K562 (cell line): Measurements from ENCODE around the gene SCG3. TPM values are rescaled to one million over a fixed set of nuclear protein-coding genes. Genes with fewer than 3 reads are reported as not detected.

Source experiments
- DLX4 ChIP-seq: fragments of 250-450 bp; sonication (Bioruptor Pico); IDR thresholded peaks from 2 replicates; pipeline ENCODE4 v1.6.1; 2021; ENCODE audit warnings: mild to moderate bottlenecking
- DPF2 ChIP-seq: fragments of 450-650 bp; IDR thresholded peaks from 2 replicates; pipeline ENCODE4 v1.6.1; 2016
- E2F3 ChIP-seq: fragments of 250-450 bp; sonication (Bioruptor Pico); IDR thresholded peaks from 2 replicates; pipeline ENCODE4 v1.4.0; 2020; ENCODE audit warnings: mild to moderate bottlenecking
- FOSL1 ChIP-seq: fragments of 200-800 bp; sonication (Bioruptor generic); conservative IDR thresholded peaks from 2 replicates; pipeline ENCODE4 v1.6.1; 2016; ENCODE audit warnings: missing genetic modification characterization, missing compliant biosample characterization
- NFE2 ChIP-seq: IDR thresholded peaks from 2 replicates; pipeline ENCODE4 v1.6.1; 2014; ENCODE audit warnings: antibody characterized with exemption, low read depth
- NFE2L1 ChIP-seq: fragments of 450-650 bp; IDR thresholded peaks from 2 replicates; pipeline ENCODE4 v1.6.1; 2016; ENCODE audit warnings: missing genetic modification characterization, low read depth, mild to moderate bottlenecking, missing compliant biosample characterization, moderate library complexity, borderline replicate concordance
- PHF21A ChIP-seq: fragments of 450-650 bp; IDR thresholded peaks from 2 replicates; pipeline ENCODE4 v1.6.1; 2017; ENCODE audit warnings: low read depth, borderline replicate concordance
- SMARCA4 ChIP-seq: fragments of 450-650 bp; IDR thresholded peaks from 2 replicates; pipeline ENCODE4 v1.6.1; 2016
- SMARCB1 ChIP-seq: IDR thresholded peaks from 2 replicates; pipeline ENCODE4 v1.6.1; 2011; ENCODE audit warnings: improper control_type of control experiment, low read depth; ENCODE audit not compliant: insufficient read length
- TCFL5 ChIP-seq: fragments of 250-450 bp; sonication (Bioruptor Pico); conservative IDR thresholded peaks from 2 replicates; pipeline ENCODE4 v1.6.1; 2021; ENCODE audit warnings: mild to moderate bottlenecking, moderate library complexity, matching md5 sums
- TRIM24 ChIP-seq, 2 experiments: fragments of 450-650 bp; IDR thresholded peaks; 2 replicates each; pipeline ENCODE4 v1.6.1; 2016
- YY1 ChIP-seq, 3 experiments: IDR thresholded peaks; 2 replicates each; pipeline ENCODE4 v1.6.1; 2011; ENCODE audit warnings: low read length in 2 of 3, mild to moderate bottlenecking in 2 of 3, moderate library complexity in 2 of 3, borderline replicate concordance in 1 of 3, control low read depth in 1 of 3, low read depth in 1 of 3; ENCODE audit not compliant: insufficient read depth in 3 of 3, insufficient replicate concordance in 2 of 3, control insufficient read depth in 1 of 3, insufficient read length in 1 of 3; ENCODE audit errors: extremely low read depth in 1 of 3
- ZNF12 ChIP-seq: sonication (generic); formaldehyde crosslinking; IDR thresholded peaks from 2 replicates; pipeline ENCODE4 v1.4.0; 2020; ENCODE audit warnings: mild to moderate bottlenecking, missing genetic modification reagents
- ZNF609 ChIP-seq: sonication (generic); formaldehyde crosslinking; IDR thresholded peaks from 2 replicates; pipeline ENCODE4 v1.8.1; 2023; ENCODE audit warnings: missing genetic modification reagents, mild to moderate bottlenecking, borderline replicate concordance
- ZNF778 ChIP-seq: fragments of 450-650 bp; formaldehyde crosslinking; IDR thresholded peaks from 2 replicates; pipeline ENCODE4 v1.4.0; 2020; ENCODE audit warnings: mild to moderate bottlenecking, moderate library complexity
- polyA plus RNA-seq, 8 experiments: library from polyadenylated mRNA; depleted of rRNA in 4 of 8; stranded (reverse) in 5 of 8; unstranded in 3 of 8; fragments of >200 nt; fragmentation: Nextera tagmentation in 2 of 8; fragmentation: Illumina TruSeq in 1 of 8; extraction: Ambion mirVana in 2 of 8; extraction: Trizol in 1 of 8; gene quantifications; 2 replicates each; pipeline versions ENCODE4 v1.2.1 to v1.2.3, GENCODE V29; 2011 to 2014; ENCODE audit warnings: inconsistent platforms in 1 of 8, missing spikeins in 1 of 8
- total RNA-seq, 7 experiments: library from RNA; depleted of rRNA in 6 of 7; stranded (reverse); fragments of >200 nt in 6 of 7; fragmentation: Illumina TruSeq in 2 of 7; extraction: Trizol in 2 of 7; gene quantifications; 2 replicates each; pipeline versions ENCODE4 v1.2.1 to v1.2.3, GENCODE V29; 2011 to 2021; ENCODE audit warnings: low replicate concordance in 1 of 7
- TF ChIP-seq, protein P1 (sequence below), 2 experiments: fragments of 450-650 bp; IDR thresholded peaks; 2 replicates each; pipeline ENCODE4 v1.6.1; 2018; ENCODE audit warnings: mild to moderate bottlenecking in 2 of 2, low read depth in 1 of 2; ENCODE audit not compliant: partially characterized antibody in 2 of 2
- TF ChIP-seq, protein P2 (sequence below), 2 experiments: fragments of 250-450 bp in 1 of 2; fragments of 450-650 bp in 1 of 2; sonication (Bioruptor Pico) in 1 of 2; IDR thresholded peaks; 2 replicates each; pipeline versions ENCODE4 v1.6.1 to v1.8.0; 2016 to 2021; ENCODE audit warnings: mild to moderate bottlenecking in 2 of 2, moderate library complexity in 2 of 2, missing compliant biosample characterization in 1 of 2, missing genetic modification characterization in 1 of 2

SCG3 gene
- total and polyA plus RNA-seq, 9 of the 15 experiments (the other 6 are each of a cell fraction or from before 2014, with no cell fraction given) = 13.0 to 43.8 (median 21.0) TPM

GRCh38 chr15:51672155-51672687 is 9.1 kb upstream of the SCG3 start (continued):
- TF ChIP-seq SMARCA4 (peak; percentile 34; the same call in 1 of the 2 replicates), DPF2 (peak; percentile 45; the same call in 1 of the 2 replicates), TCFL5 (CRISPR knock-in tag) (no peak), SMARCB1 (no peak), E2F3 (CRISPR knock-in tag) (no peak), YY1 (IDR thresholded peaks at IDR 0.05; ENCODE audit: borderline replicate concordance in 1 of 3, control insufficient read depth in 1 of 3, extremely low read depth in 1 of 3, insufficient read depth in 3 of 3, insufficient read length in 1 of 3, insufficient replicate concordance in 2 of 3, low read depth in 1 of 3, low read length in 2 of 3) (no peak), PHF21A (no peak), ZNF609 (CRISPR knock-in tag) (no peak), NFE2L1 (no peak), ZNF12 (CRISPR knock-in tag) (no peak), DLX4 (CRISPR knock-in tag) (no peak), TRIM24 (IDR thresholded peaks at IDR 0.05) (0 out of 4 replicates have a peak, but pooled peaks of 1 of the 2 experiments have one; percentile 9), FOSL1 (peak; percentile 73), ZNF778 (CRISPR knock-in tag) (no peak), NFE2 (0 out of 2 replicates have a peak, but pooled peaks have one; percentile 6)
- TF ChIP-seq, protein P1, sequence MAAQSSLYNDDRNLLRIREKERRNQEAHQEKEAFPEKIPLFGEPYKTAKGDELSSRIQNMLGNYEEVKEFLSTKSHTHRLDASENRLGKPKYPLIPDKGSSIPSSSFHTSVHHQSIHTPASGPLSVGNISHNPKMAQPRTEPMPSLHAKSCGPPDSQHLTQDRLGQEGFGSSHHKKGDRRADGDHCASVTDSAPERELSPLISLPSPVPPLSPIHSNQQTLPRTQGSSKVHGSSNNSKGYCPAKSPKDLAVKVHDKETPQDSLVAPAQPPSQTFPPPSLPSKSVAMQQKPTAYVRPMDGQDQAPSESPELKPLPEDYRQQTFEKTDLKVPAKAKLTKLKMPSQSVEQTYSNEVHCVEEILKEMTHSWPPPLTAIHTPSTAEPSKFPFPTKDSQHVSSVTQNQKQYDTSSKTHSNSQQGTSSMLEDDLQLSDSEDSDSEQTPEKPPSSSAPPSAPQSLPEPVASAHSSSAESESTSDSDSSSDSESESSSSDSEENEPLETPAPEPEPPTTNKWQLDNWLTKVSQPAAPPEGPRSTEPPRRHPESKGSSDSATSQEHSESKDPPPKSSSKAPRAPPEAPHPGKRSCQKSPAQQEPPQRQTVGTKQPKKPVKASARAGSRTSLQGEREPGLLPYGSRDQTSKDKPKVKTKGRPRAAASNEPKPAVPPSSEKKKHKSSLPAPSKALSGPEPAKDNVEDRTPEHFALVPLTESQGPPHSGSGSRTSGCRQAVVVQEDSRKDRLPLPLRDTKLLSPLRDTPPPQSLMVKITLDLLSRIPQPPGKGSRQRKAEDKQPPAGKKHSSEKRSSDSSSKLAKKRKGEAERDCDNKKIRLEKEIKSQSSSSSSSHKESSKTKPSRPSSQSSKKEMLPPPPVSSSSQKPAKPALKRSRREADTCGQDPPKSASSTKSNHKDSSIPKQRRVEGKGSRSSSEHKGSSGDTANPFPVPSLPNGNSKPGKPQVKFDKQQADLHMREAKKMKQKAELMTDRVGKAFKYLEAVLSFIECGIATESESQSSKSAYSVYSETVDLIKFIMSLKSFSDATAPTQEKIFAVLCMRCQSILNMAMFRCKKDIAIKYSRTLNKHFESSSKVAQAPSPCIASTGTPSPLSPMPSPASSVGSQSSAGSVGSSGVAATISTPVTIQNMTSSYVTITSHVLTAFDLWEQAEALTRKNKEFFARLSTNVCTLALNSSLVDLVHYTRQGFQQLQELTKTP (IDR thresholded peaks at IDR 0.05; ENCODE audit: low read depth in 1 of 2, partially characterized antibody in 2 of 2) = peak in 1 of 2 experiments; percentile 49
- TF ChIP-seq, protein P2, sequence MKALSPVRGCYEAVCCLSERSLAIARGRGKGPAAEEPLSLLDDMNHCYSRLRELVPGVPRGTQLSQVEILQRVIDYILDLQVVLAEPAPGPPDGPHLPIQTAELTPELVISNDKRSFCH (CRISPR knock-in tag; IDR thresholded peaks at IDR 0.05) = no peak
- TF ChIP-seq, protein P2 (tag; IDR thresholded peaks at IDR 0.05) = no peak
